Measurements from ENCODE around the gene SUN1.

- TF ChIP-seq CTCF (conservative IDR thresholded peaks at IDR 0.05 in 1 of 2, IDR thresholded peaks at IDR 0.05 in 1 of 2; ENCODE audit: low read depth in 1 of 2, low read length in 2 of 2) (no peak), EZH2 (IDR thresholded peaks at IDR 0.05; ENCODE audit: low read length, missing control alignments) (no peak)
Measured at GRCh38 chr7:904847-905246, 72.6 kb downstream of the SUN1 start.

Measured in fibroblast of lung (primary cell).